Measurements from ENCODE around the gene DMC1. TPM values are rescaled to one million over a fixed set of nuclear protein-coding genes. Genes with fewer than 3 reads are reported as not detected.

The DMC1 gene
- total and polyA plus RNA-seq, 2 of the 4 experiments (the other 2 are of a cell fraction), result 0.18 to 0.38 TPM

GRCh38 chr22:38477585-38477984 lies 92.4 kb downstream of the DMC1 start:
- Histone ChIP-seq H3K4ac (ENCODE audit: low read depth, low read length) (no peak overlapping the region), H3K9me3 (ENCODE audit: control insufficient read depth, insufficient read depth, low read length) (no peaks in the 10 kb centered on the region), H4K8ac (ENCODE audit: low read depth in 2 of 2, low read length in 2 of 2) (no peak overlapping the region), H3K27ac (ENCODE audit: insufficient read depth, low read length) (no peak overlapping the region), H3K23ac (ENCODE audit: low read depth, low read length) (no peak overlapping the region), H2BK120ac (ENCODE audit: low read depth, low read length) (no peak overlapping the region), H2AK9ac (replicated peaks; ENCODE audit: low read depth, low read length, poor library complexity) (no peak overlapping the region), H3K36me3 (ENCODE audit: control insufficient read depth, insufficient read depth, low read length) (peaks cover 40% of the 10 kb centered on the region), H3K4me1 (ENCODE audit: control insufficient read depth, insufficient read depth, low read length) (peaks cover 11% of the 10 kb centered on the region), H3K14ac (replicated peaks; ENCODE audit: low read depth, low read length) (no peak overlapping the region), H2BK5ac (ENCODE audit: low read depth, low read length, poor library complexity, severe bottlenecking) (no peak overlapping the region), H3K56ac (ENCODE audit: extremely low read depth, insufficient read depth, low read length) (no peak overlapping the region), H2AFZ (replicated peaks; ENCODE audit: low read length, poor library complexity) (no peak overlapping the region), H3K4me2 (ENCODE audit: low read depth, low read length) (no peak overlapping the region), H4K5ac (ENCODE audit: low read depth, low read length) (no peak overlapping the region), H3K18ac (ENCODE audit: low read depth, low read length) (no peak overlapping the region), H2AK5ac (ENCODE audit: low read depth, low read length) (no peak overlapping the region), H4K91ac (ENCODE audit: insufficient read depth, low read depth, low read length) (no peak overlapping the region), H3K79me1 (ENCODE audit: low read depth in 1 of 2, low read length in 2 of 2) (peaks cover 14 to 52% of the 10 kb centered on the region in 2 experiments), H4K20me1 (ENCODE audit: insufficient read depth, low read length) (peaks cover 30% of the 10 kb centered on the region), H3K9ac (ENCODE audit: low read depth, low read length) (no peak overlapping the region), H3K27me3 (ENCODE audit: control insufficient read depth, insufficient read depth, low read length) (no peaks in the 10 kb centered on the region), H2BK15ac (ENCODE audit: low read depth, low read length) (no peak overlapping the region), H3K4me3 (ENCODE audit: insufficient read depth, low read depth, low read length) (no peak overlapping the region), H3K9me1 (ENCODE audit: insufficient read depth, low read length) (peaks cover 12% of the 10 kb centered on the region), H2BK20ac (ENCODE audit: low read depth, low read length) (no peak overlapping the region)
- ATAC-seq (ENCODE audit: low read depth) (no peak), DNase-seq (no peak)
- WGBS, 2 experiments (ENCODE audit: extremely low coverage in 2 of 2, insufficient read length in 1 of 2), result 50% methylated on average over 1 of the region's 1 CpG; no CpG with 5 or more reads in 1 of the 2 experiments
- dilution Hi-C loops (cut with HindIII; ENCODE audit: low sequenced_read_pairs, unreplicated experiment), result no loop called here
- CTCF ChIA-PET, result no interaction called here
- BruUV-seq (replicated peaks), result no TSS peak
- TF ChIP-seq, protein P1, sequence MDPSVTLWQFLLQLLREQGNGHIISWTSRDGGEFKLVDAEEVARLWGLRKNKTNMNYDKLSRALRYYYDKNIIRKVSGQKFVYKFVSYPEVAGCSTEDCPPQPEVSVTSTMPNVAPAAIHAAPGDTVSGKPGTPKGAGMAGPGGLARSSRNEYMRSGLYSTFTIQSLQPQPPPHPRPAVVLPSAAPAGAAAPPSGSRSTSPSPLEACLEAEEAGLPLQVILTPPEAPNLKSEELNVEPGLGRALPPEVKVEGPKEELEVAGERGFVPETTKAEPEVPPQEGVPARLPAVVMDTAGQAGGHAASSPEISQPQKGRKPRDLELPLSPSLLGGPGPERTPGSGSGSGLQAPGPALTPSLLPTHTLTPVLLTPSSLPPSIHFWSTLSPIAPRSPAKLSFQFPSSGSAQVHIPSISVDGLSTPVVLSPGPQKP (IDR thresholded peaks at IDR 0.05; ENCODE audit: borderline replicate concordance, low read depth, low read length), result no peak
- TF ChIP-seq FOS (IDR thresholded peaks at IDR 0.05; ENCODE audit: low read depth, low read length), result no peak
- no peak for TF ChIP-seq NFE2L2 (IDR thresholded peaks at IDR 0.05; ENCODE audit: low read depth, low read length)
- TF ChIP-seq MXI1 (IDR thresholded peaks at IDR 0.05; ENCODE audit: borderline replicate concordance, low read depth, low read length), result no peak
- no peak for TF ChIP-seq USF2 (IDR thresholded peaks at IDR 0.05; ENCODE audit: low read depth, low read length)
- TF ChIP-seq CHD1 (IDR thresholded peaks at IDR 0.05; ENCODE audit: low read depth, low read length), result no peak
- no peak for TF ChIP-seq CEBPB (IDR thresholded peaks at IDR 0.05; ENCODE audit: low read depth, low read length)
- no peak for TF ChIP-seq RAD21 (IDR thresholded peaks at IDR 0.05; ENCODE audit: low read length)
- no peak for TF ChIP-seq MAFK (IDR thresholded peaks at IDR 0.05; ENCODE audit: low read depth, low read length)
- TF ChIP-seq RCOR1 (IDR thresholded peaks at IDR 0.05; ENCODE audit: insufficient replicate concordance, low read length), result no peak
- no peak for TF ChIP-seq POLR2A (IDR thresholded peaks at IDR 0.05; ENCODE audit: low read depth, low read length)
- no peak for TF ChIP-seq RFX5 (IDR thresholded peaks at IDR 0.05; ENCODE audit: low read depth, low read length)
- TF ChIP-seq BHLHE40 (IDR thresholded peaks at IDR 0.05; ENCODE audit: low read depth, low read length), result no peak
- no peak for TF ChIP-seq MAZ (IDR thresholded peaks at IDR 0.05; ENCODE audit: borderline replicate concordance, low read depth, low read length)
- no peak for TF ChIP-seq CTCF (conservative IDR thresholded peaks at IDR 0.05; ENCODE audit: low read depth, low read length)
- no peak for TF ChIP-seq SMC3 (IDR thresholded peaks at IDR 0.05; ENCODE audit: low read depth, low read length)
- in situ Hi-C loops (cut with MboI; ENCODE audit: low sequenced_read_pairs), result no loop called here
- POLR2A ChIA-PET (ENCODE audit: unreplicated experiment), result no interaction called here
- intact Hi-C loops (cut with micrococcal nuclease), result no loop called here
